Neuronal stem cell (in vitro differentiated cells): ENCODE measurements around the gene CDK18.
A peak's percentile ranks its signal among the peaks of the same experiment; 100 is the strongest.

Experiments
- DNase-seq: peaks from one replicate; pipeline ENCODE4 v3.0.0-alpha.2; 2013; ENCODE audit warnings: low spot score
- H2AFZ ChIP-seq: one replicate; pipeline ENCODE4 v1.6.1; 2013; ENCODE audit warnings: mild to moderate bottlenecking, low read length, inconsistent platforms
- H2AK5ac ChIP-seq: 2 replicates; pipeline ENCODE4 v1.6.1; 2013; ENCODE audit warnings: low read depth, mild to moderate bottlenecking, inconsistent platforms, low read length, moderate library complexity, mixed read lengths
- H2BK120ac ChIP-seq: 2 replicates; pipeline ENCODE4 v1.6.1; 2013; ENCODE audit warnings: low read depth, mild to moderate bottlenecking, inconsistent platforms, low read length, moderate library complexity, mixed read lengths
- H2BK12ac ChIP-seq: one replicate; pipeline ENCODE4 v1.6.1; 2013; ENCODE audit warnings: low read length, inconsistent platforms
- H2BK15ac ChIP-seq: 2 replicates; pipeline ENCODE4 v1.6.1; 2013; ENCODE audit warnings: mild to moderate bottlenecking, low read length, inconsistent platforms, mixed read lengths
- H2BK5ac ChIP-seq: one replicate; pipeline ENCODE4 v1.6.1; 2013; ENCODE audit warnings: inconsistent platforms, mild to moderate bottlenecking, low read length, moderate library complexity
- H3K14ac ChIP-seq: one replicate; pipeline ENCODE4 v1.6.1; 2013; ENCODE audit warnings: low read length, inconsistent platforms
- H3K18ac ChIP-seq: 2 replicates; pipeline ENCODE4 v1.6.1; 2013; ENCODE audit warnings: low read length, inconsistent platforms
- H3K23ac ChIP-seq: 2 replicates; pipeline ENCODE4 v1.6.1; 2013; ENCODE audit warnings: low read depth, mild to moderate bottlenecking, mixed read lengths, low read length, inconsistent platforms; ENCODE audit not compliant: poor library complexity
- H3K27ac ChIP-seq: replicated peaks from 3 replicates; pipeline ENCODE4 v1.5.1; 2013; ENCODE audit warnings: low read length, inconsistent platforms
- H3K27me3 ChIP-seq, 3 experiments: 2 replicates each; pipeline ENCODE4 v1.6.1; 2013; ENCODE audit warnings: low read length in 3 of 3, mild to moderate bottlenecking in 2 of 3, inconsistent platforms in 1 of 3, low read depth in 1 of 3, mixed read lengths in 1 of 3, moderate library complexity in 1 of 3; ENCODE audit not compliant: control insufficient read depth in 3 of 3, insufficient read depth in 3 of 3
- H3K36me3 ChIP-seq, 2 donors: replicated peaks in 1 of 2; 2 replicates each; pipeline ENCODE4 v1.6.1; 2013; ENCODE audit warnings: low read length in 2 of 2; ENCODE audit not compliant: control insufficient read depth in 2 of 2, insufficient read depth in 2 of 2
- H3K4ac ChIP-seq: 2 replicates; pipeline ENCODE4 v1.6.1; 2013; ENCODE audit warnings: inconsistent platforms, mild to moderate bottlenecking, low read length, moderate library complexity
- H3K4me1 ChIP-seq, 2 donors: 1 replicate in 1 of 2; 2 replicates in 1 of 2; pipeline ENCODE4 v1.6.1; 2013; ENCODE audit warnings: low read length in 2 of 2, low read depth in 1 of 2; ENCODE audit not compliant: control insufficient read depth in 2 of 2, insufficient read depth in 1 of 2
- H3K4me2 ChIP-seq: one replicate; pipeline ENCODE4 v1.6.1; 2013; ENCODE audit warnings: mild to moderate bottlenecking, low read length, inconsistent platforms; ENCODE audit not compliant: insufficient read depth, poor library complexity, severe bottlenecking
- H3K4me3 ChIP-seq, 2 donors: 2 replicates each; pipeline ENCODE4 v1.5.1; 2013; ENCODE audit warnings: low read length in 2 of 2, mild to moderate bottlenecking in 2 of 2, inconsistent platforms in 1 of 2, moderate library complexity in 1 of 2
- H3K79me1 ChIP-seq: one replicate; pipeline ENCODE4 v1.6.1; 2013; ENCODE audit warnings: low read depth, mild to moderate bottlenecking, inconsistent platforms, low read length, moderate library complexity
- H3K9ac ChIP-seq: one replicate; pipeline ENCODE4 v1.6.1; 2013; ENCODE audit warnings: mild to moderate bottlenecking, low read depth, low read length, inconsistent platforms; ENCODE audit not compliant: poor library complexity
- H3K9me3 ChIP-seq, 2 donors: replicated peaks in 1 of 2; 2 replicates each; pipeline versions ENCODE3 to v1.6.1; 2013; ENCODE audit warnings: low read length in 2 of 2, mild to moderate bottlenecking in 2 of 2, inconsistent platforms in 1 of 2, low read depth in 1 of 2, mixed read lengths in 1 of 2, moderate library complexity in 1 of 2; ENCODE audit not compliant: control insufficient read depth in 2 of 2, insufficient read depth in 1 of 2
- H4K8ac ChIP-seq: one replicate; pipeline ENCODE4 v1.6.1; 2013; ENCODE audit warnings: low read depth, mild to moderate bottlenecking, inconsistent platforms, low read length, moderate library complexity
- H4K91ac ChIP-seq: one replicate; pipeline ENCODE4 v1.6.1; 2013; ENCODE audit warnings: low read length, low read depth, mild to moderate bottlenecking, inconsistent platforms; ENCODE audit not compliant: poor library complexity
- WGBS, 2 donors: extraction: QIAGEN DNeasy Blood & Tissue Kit; methylation state at CpG; one replicate each; pipeline ENCODE4 v1.1.7; 2013; ENCODE audit warnings: missing lambda C conversion rate in 2 of 2, mixed read lengths in 1 of 2; ENCODE audit not compliant: insufficient read length in 2 of 2, insufficient replicate concordance in 1 of 2; ENCODE audit errors: extremely low coverage in 2 of 2; 5-methylcytosine and 5-hydroxymethylcytosine counted together

Gene CDK18

GRCh38 chr1:205510308-205510950 lies 6.0 kb downstream of the CDK18 start:
- Histone ChIP-seq H4K91ac (no peak overlapping the region), H2AK5ac (peak overlapping the region; percentile 92), H3K9ac (no peak overlapping the region), H3K14ac (no peak overlapping the region), H3K4ac (no peak overlapping the region), H2BK12ac (no peak overlapping the region), H3K4me1 (peaks cover 2 to 11% of the 10 kb centered on the region in 2 donors), H3K27me3 (peaks cover 0 to 57% (median 2%) of the 10 kb centered on the region in 3 experiments), H3K79me1 (peaks cover 6% of the 10 kb centered on the region), H3K27ac (no peak overlapping the region), H3K36me3 (peaks cover 0 to under 1% of the 10 kb centered on the region in 2 donors), H2BK120ac (no peak overlapping the region), H2BK15ac (no peak overlapping the region), H4K8ac (peak overlapping the region; percentile 29), H3K9me3 (no peaks in the 10 kb centered on the region), H3K4me2 (no peak overlapping the region), H2AFZ (no peak overlapping the region), H3K18ac (no peak overlapping the region), H3K23ac (no peak overlapping the region), H3K4me3 (no peak overlapping the region), H2BK5ac (peak overlapping the region; percentile 1)
- no peak for DNase-seq
- no CpG with 5 or more reads among the region's 7 CpGs for WGBS, 2 donors

DNA sequence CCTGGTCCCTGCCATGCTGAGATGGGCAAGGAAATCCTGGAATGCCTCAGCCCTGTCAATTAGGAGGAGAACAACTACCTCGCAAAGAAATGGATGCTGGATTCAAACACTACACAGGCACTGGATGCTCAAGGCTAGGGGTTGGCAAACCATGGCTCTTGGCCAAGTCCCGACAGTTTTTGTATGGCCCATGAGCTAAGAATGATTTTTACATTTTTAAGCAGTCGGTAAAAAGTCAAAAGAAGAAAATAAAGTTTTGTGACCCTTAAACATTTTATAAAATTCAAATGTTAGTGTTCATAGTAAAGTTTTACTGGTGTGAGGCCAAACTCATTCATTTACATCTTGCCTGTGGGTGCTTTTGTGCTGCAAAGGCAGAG lies 6.5 kb downstream of the CDK18 start:
- H2BK120ac ChIP-seq: no peak overlapping the region
- peak overlapping the region; percentile 1 for H2BK5ac ChIP-seq
- H3K4me3 ChIP-seq: no peak overlapping the region
- H4K8ac ChIP-seq: no peak overlapping the region
- H3K4ac ChIP-seq: no peak overlapping the region
- H4K91ac ChIP-seq: no peak overlapping the region
- WGBS, 2 donors: no CpG with 5 or more reads among the region's 3 CpGs
- no peak overlapping the region for H2AK5ac ChIP-seq
- H3K9me3 ChIP-seq: no peaks in the 10 kb centered on the region
- no peak overlapping the region for H3K9ac ChIP-seq
- H2BK12ac ChIP-seq: no peak overlapping the region
- H3K27ac ChIP-seq: no peak overlapping the region
- H3K4me1 ChIP-seq: peaks cover 0 to 11% of the 10 kb centered on the region in 2 donors
- no peak overlapping the region for H2BK15ac ChIP-seq
- H3K36me3 ChIP-seq: peaks cover 0 to 2% of the 10 kb centered on the region in 2 donors
- no peak overlapping the region for H3K18ac ChIP-seq
- no peak overlapping the region for H3K23ac ChIP-seq
- no peak for DNase-seq
- H3K4me2 ChIP-seq: no peak overlapping the region
- peaks cover 6% of the 10 kb centered on the region for H3K79me1 ChIP-seq
- H3K14ac ChIP-seq: no peak overlapping the region
- H3K27me3 ChIP-seq: peaks cover 0 to 52% (median 2%) of the 10 kb centered on the region in 3 experiments
- H2AFZ ChIP-seq: no peak overlapping the region

GRCh38 chr1:205512059-205513045 lies 7.9 kb downstream of the CDK18 start:
- H3K9me3 ChIP-seq: no peaks in the 10 kb centered on the region
- no peak overlapping the region for H2BK15ac ChIP-seq
- H3K79me1 ChIP-seq: peaks cover 6% of the 10 kb centered on the region
- peaks cover 0 to 2% of the 10 kb centered on the region in 2 donors for H3K36me3 ChIP-seq
- H4K8ac ChIP-seq: no peak overlapping the region
- no peak overlapping the region for H3K4me3 ChIP-seq
- no peak for DNase-seq
- no CpG with 5 or more reads among the region's 13 CpGs for WGBS, 2 donors
- H3K27me3 ChIP-seq: peaks cover 0 to 44% (median 2%) of the 10 kb centered on the region in 3 experiments
- peak overlapping the region; percentile 35 for H3K18ac ChIP-seq
- no peak overlapping the region for H2BK5ac ChIP-seq
- no peak overlapping the region for H3K23ac ChIP-seq
- no peak overlapping the region for H2AFZ ChIP-seq
- peak overlapping the region; percentile 40 for H2AK5ac ChIP-seq
- no peak overlapping the region for H3K9ac ChIP-seq
- H3K4ac ChIP-seq: no peak overlapping the region
- peaks cover 0 to 10% of the 10 kb centered on the region in 2 donors for H3K4me1 ChIP-seq
- no peak overlapping the region for H2BK120ac ChIP-seq
- H3K4me2 ChIP-seq: no peak overlapping the region
- H2BK12ac ChIP-seq: no peak overlapping the region
- H4K91ac ChIP-seq: no peak overlapping the region
- H3K14ac ChIP-seq: no peak overlapping the region
- H3K27ac ChIP-seq: no peak overlapping the region

DNA sequence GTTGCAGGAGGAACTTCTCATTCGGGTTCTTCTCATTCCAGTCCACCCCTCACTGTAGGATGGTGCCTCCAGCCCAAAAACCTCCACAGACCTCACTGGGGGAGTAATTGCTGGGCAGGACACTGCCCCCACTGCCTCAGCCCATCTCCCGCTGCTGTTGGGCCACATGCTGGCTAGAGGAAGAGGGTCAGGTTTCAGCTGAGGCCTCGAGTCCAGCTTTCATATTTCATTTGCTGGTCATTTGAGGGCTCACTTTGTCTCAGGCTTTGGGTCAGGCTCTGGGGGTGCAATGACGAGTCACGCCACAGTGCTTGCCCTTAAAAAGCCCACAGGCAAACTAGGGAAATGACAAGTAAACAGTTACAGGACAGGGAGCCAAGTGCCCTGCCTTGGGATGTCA lies 9.3 kb downstream of the CDK18 start:
- Histone ChIP-seq H3K27ac (no peak overlapping the region), H3K9me3 (no peaks in the 10 kb centered on the region), H2BK120ac (no peak overlapping the region), H4K8ac (peak overlapping the region; percentile 75), H2BK15ac (no peak overlapping the region), H3K18ac (no peak overlapping the region), H3K36me3 (peaks cover 0 to 2% of the 10 kb centered on the region in 2 donors), H2BK5ac (no peak overlapping the region), H3K4me3 (no peak overlapping the region), H3K23ac (no peak overlapping the region), H3K27me3 (peaks cover 0 to 43% (median 2%) of the 10 kb centered on the region in 3 experiments), H2BK12ac (no peak overlapping the region), H3K14ac (no peak overlapping the region), H2AK5ac (no peak overlapping the region), H3K4me1 (peaks cover 0 to 9% of the 10 kb centered on the region in 2 donors), H3K4me2 (no peak overlapping the region), H4K91ac (no peak overlapping the region), H3K9ac (no peak overlapping the region), H2AFZ (no peak overlapping the region), H3K4ac (no peak overlapping the region), H3K79me1 (peaks cover 8% of the 10 kb centered on the region)
- no peak for DNase-seq
- no CpG with 5 or more reads among the region's 5 CpGs for WGBS, 2 donors
